Limb (tissue), 2 donors: ENCODE data around the gene BPIFB1.

ENCODE experiments used
- DNase-seq, 2 donors: peaks; one replicate each; pipeline ENCODE4 v3.0.0-alpha.2; 2016; ENCODE audit errors: extremely low spot score in 2 of 2

Gene BPIFB1

GRCh38 chr20:33328157-33329137 lies 45.4 kb downstream of the BPIFB1 start:
- no peak for DNase-seq

GRCh38 chr20:33332905-33333456 lies 50.0 kb downstream of the BPIFB1 start:
- no peak for DNase-seq

- no peak for DNase-seq
These were observed 50.6 kb downstream of the BPIFB1 start for GRCh38 chr20:33333616-33334015.

- DNase-seq, result no peak
These were observed 51.1 kb downstream of the BPIFB1 start for GRCh38 chr20:33334111-33334510.

GRCh38 chr20:33336375-33336774 lies 53.4 kb downstream of the BPIFB1 start:
- DNase-seq, result no peak

- no peak for DNase-seq
These were observed 54.1 kb downstream of the BPIFB1 start for GRCh38 chr20:33337119-33337518.

GRCh38 chr20:33337531-33338165 lies 54.6 kb downstream of the BPIFB1 start:
- DNase-seq, result no peak

GRCh38 chr20:33338467-33339258 lies 55.6 kb downstream of the BPIFB1 start:
- no peak for DNase-seq

- DNase-seq, result no peak
These were observed 56.6 kb downstream of the BPIFB1 start for GRCh38 chr20:33339515-33340058.

- DNase-seq, result no peak
These were observed 60.5 kb downstream of the BPIFB1 start for GRCh38 chr20:33343521-33343920.

- DNase-seq, result no peak
These were observed 62.3 kb downstream of the BPIFB1 start for GRCh38 chr20:33345342-33345741.

- DNase-seq, result no peak
These were observed 65.3 kb downstream of the BPIFB1 start for GRCh38 chr20:33348136-33348937.

- DNase-seq, result no peak
These were observed 66.5 kb downstream of the BPIFB1 start for GRCh38 chr20:33349493-33349892.

- DNase-seq, result no peak
These were observed 68.7 kb downstream of the BPIFB1 start for GRCh38 chr20:33351696-33352095.

- no peak for DNase-seq
These were observed 69.4 kb downstream of the BPIFB1 start for GRCh38 chr20:33352258-33353012.

- DNase-seq, result no peak
These were observed 70.0 kb downstream of the BPIFB1 start for GRCh38 chr20:33353013-33353402.
